OCI-LY7 (cell line): Measurements from ENCODE around the gene CDC42BPB.

ENCODE experiments used
- EZH2phosphoT487 ChIP-seq: fragments of 200-600 bp; sonication (generic); IDR thresholded peaks from 2 replicates; pipeline ENCODE4 v1.6.1; 2018; ENCODE audit warnings: low read depth, borderline replicate concordance, mild to moderate bottlenecking, mixed run types, antibody characterized with exemption, low read length, moderate library complexity, mixed read lengths
- TF ChIP-seq, protein P1 (sequence below): fragments of 200-600 bp; sonication (generic); conservative IDR thresholded peaks from 2 replicates; pipeline ENCODE4 v1.5.1; 2014; ENCODE audit warnings: mild to moderate bottlenecking, antibody characterized with exemption, low read length, moderate library complexity, mixed read lengths

DNA sequence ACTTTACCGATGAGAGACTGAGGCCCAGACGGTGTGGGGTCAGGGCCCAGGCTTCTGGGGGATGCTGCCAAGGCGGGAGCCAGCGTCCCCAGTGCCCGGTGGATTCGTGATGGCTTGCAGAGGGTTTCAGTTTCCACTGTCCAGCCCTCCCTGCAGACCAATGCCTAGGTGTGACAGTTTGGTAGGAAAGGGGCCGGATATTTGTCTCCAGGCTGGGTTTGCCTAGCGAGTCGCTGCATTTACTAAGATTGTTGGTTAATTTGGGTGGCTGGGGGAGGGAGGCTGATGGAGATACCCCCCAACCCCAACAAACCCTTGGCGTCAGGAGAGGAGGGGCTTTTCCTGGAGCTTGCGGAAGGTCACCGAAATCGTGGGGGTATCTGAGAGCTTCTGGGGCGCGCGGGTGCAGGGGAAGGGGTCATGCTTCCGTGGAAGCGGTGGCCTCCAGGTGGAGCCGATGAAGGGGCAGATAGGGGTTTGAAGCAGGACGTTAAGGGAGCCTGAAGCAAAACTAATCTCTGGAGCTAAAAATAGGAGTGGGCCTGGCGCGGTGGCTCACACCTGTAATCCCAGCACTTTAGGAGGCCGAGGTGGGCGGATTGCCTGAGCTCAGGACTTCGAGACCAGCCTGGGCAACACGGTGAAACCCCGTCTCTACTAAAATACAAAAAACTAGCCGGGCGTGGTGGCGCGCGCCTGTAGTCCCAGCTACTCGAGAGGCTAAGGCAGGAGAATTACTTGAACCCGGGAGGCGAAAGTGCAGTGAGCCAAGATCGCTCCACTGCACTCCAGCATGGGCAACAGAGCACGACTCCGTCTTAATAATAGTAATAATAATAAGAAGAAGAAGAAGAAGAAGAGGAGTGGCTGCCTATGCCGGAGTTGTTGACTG is 1.1 kb upstream of the CDC42BPB start:
- TF ChIP-seq, protein P1, sequence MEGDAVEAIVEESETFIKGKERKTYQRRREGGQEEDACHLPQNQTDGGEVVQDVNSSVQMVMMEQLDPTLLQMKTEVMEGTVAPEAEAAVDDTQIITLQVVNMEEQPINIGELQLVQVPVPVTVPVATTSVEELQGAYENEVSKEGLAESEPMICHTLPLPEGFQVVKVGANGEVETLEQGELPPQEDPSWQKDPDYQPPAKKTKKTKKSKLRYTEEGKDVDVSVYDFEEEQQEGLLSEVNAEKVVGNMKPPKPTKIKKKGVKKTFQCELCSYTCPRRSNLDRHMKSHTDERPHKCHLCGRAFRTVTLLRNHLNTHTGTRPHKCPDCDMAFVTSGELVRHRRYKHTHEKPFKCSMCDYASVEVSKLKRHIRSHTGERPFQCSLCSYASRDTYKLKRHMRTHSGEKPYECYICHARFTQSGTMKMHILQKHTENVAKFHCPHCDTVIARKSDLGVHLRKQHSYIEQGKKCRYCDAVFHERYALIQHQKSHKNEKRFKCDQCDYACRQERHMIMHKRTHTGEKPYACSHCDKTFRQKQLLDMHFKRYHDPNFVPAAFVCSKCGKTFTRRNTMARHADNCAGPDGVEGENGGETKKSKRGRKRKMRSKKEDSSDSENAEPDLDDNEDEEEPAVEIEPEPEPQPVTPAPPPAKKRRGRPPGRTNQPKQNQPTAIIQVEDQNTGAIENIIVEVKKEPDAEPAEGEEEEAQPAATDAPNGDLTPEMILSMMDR = no peak
- no peak for TF ChIP-seq EZH2phosphoT487
